HepG2 (cell line): ENCODE data around the gene TTC16. TPM values are rescaled to one million over a fixed set of nuclear protein-coding genes. Genes with fewer than 3 reads are reported as not detected.

ENCODE experiments used
- polyA plus RNA-seq, 8 experiments: library from polyadenylated mRNA; depleted of rRNA in 3 of 8; stranded (reverse) in 7 of 8; unstranded in 1 of 8; fragments of >200 nt; fragmentation: Illumina TruSeq in 4 of 8; extraction: Trizol in 4 of 8; gene quantifications; 2 replicates each; pipeline versions ENCODE4 v1.2.1 to v1.2.3, GENCODE V29; 2011 to 2016; ENCODE audit warnings: low read depth in 4 of 8, missing spikeins in 1 of 8, mixed read lengths in 1 of 8; ENCODE audit not compliant: insufficient read depth in 1 of 8
- total RNA-seq, 5 experiments: library from RNA; depleted of rRNA; stranded (reverse); fragments of >200 nt; fragmentation: Illumina TruSeq; extraction: Trizol; gene quantifications; 2 replicates each; pipeline ENCODE4 v1.2.3, GENCODE V29; 2016; ENCODE audit warnings: low read depth in 1 of 5
- TF ChIP-seq, protein P1 (sequence below), 2 experiments: fragments of 450-650 bp in 1 of 2; sonication (generic) in 1 of 2; formaldehyde crosslinking in 1 of 2; IDR thresholded peaks; 2 replicates each; pipeline versions ENCODE4 v1.6.1 to v1.8.0; 2016 to 2022; ENCODE audit warnings: antibody characterized with exemption in 1 of 2, mild to moderate bottlenecking in 1 of 2, missing genetic modification reagents in 1 of 2

Gene TTC16
- total and polyA plus RNA-seq, 2 of the 13 experiments (the other 11 are each of a cell fraction or from before 2014, with no cell fraction given), result not detected

GRCh38 chr9:127721391-127721821 lies 5.5 kb downstream of the TTC16 start (continued):
- TF ChIP-seq, protein P1, sequence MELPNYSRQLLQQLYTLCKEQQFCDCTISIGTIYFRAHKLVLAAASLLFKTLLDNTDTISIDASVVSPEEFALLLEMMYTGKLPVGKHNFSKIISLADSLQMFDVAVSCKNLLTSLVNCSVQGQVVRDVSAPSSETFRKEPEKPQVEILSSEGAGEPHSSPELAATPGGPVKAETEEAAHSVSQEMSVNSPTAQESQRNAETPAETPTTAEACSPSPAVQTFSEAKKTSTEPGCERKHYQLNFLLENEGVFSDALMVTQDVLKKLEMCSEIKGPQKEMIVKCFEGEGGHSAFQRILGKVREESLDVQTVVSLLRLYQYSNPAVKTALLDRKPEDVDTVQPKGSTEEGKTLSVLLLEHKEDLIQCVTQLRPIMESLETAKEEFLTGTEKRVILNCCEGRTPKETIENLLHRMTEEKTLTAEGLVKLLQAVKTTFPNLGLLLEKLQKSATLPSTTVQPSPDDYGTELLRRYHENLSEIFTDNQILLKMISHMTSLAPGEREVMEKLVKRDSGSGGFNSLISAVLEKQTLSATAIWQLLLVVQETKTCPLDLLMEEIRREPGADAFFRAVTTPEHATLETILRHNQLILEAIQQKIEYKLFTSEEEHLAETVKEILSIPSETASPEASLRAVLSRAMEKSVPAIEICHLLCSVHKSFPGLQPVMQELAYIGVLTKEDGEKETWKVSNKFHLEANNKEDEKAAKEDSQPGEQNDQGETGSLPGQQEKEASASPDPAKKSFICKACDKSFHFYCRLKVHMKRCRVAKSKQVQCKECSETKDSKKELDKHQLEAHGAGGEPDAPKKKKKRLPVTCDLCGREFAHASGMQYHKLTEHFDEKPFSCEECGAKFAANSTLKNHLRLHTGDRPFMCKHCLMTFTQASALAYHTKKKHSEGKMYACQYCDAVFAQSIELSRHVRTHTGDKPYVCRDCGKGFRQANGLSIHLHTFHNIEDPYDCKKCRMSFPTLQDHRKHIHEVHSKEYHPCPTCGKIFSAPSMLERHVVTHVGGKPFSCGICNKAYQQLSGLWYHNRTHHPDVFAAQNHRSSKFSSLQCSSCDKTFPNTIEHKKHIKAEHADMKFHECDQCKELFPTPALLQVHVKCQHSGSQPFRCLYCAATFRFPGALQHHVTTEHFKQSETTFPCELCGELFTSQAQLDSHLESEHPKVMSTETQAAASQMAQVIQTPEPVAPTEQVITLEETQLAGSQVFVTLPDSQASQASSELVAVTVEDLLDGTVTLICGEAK (IDR thresholded peaks at IDR 0.05), result no peak
- TF ChIP-seq, protein P1 (CRISPR knock-in tag; IDR thresholded peaks at IDR 0.05), result no peak
- TF ChIP-seq, all 625 proteins: peak for 0
